ENCODE data around the gene PSMD9.

- no peak for TF ChIP-seq CTCF (IDR thresholded peaks at IDR 0.05 in 8 of 11, conservative IDR thresholded peaks at IDR 0.05 in 3 of 11)
- no peak for TF ChIP-seq POLR2A (IDR thresholded peaks at IDR 0.05)
- TF ChIP-seq POLR2AphosphoS5 (IDR thresholded peaks at IDR 0.05) = no peak
Observed at GRCh38 chr12:121953117-121953692, 64.6 kb downstream of the PSMD9 start.
